Measurements from ENCODE around the gene GAB4.
"Not testable (repeated sequence)": the region's sequence is repeated elsewhere in the genome, so short reads cannot be mapped to it uniquely, and the experiment has no call there.

Gene GAB4

GRCh38 chr22:17035246-17035645 lies 27.2 kb upstream of the GAB4 start:
- DNase-seq (ENCODE audit: low spot score) = no peak
- TF ChIP-seq, protein P1, sequence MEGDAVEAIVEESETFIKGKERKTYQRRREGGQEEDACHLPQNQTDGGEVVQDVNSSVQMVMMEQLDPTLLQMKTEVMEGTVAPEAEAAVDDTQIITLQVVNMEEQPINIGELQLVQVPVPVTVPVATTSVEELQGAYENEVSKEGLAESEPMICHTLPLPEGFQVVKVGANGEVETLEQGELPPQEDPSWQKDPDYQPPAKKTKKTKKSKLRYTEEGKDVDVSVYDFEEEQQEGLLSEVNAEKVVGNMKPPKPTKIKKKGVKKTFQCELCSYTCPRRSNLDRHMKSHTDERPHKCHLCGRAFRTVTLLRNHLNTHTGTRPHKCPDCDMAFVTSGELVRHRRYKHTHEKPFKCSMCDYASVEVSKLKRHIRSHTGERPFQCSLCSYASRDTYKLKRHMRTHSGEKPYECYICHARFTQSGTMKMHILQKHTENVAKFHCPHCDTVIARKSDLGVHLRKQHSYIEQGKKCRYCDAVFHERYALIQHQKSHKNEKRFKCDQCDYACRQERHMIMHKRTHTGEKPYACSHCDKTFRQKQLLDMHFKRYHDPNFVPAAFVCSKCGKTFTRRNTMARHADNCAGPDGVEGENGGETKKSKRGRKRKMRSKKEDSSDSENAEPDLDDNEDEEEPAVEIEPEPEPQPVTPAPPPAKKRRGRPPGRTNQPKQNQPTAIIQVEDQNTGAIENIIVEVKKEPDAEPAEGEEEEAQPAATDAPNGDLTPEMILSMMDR (IDR thresholded peaks at IDR 0.05; ENCODE audit: extremely low read depth, missing control alignments) = no peak

GRCh38 chr22:17034532-17034931 lies 26.5 kb upstream of the GAB4 start:
- not testable (repeated sequence) for DNase-seq (ENCODE audit: low spot score)

DNA sequence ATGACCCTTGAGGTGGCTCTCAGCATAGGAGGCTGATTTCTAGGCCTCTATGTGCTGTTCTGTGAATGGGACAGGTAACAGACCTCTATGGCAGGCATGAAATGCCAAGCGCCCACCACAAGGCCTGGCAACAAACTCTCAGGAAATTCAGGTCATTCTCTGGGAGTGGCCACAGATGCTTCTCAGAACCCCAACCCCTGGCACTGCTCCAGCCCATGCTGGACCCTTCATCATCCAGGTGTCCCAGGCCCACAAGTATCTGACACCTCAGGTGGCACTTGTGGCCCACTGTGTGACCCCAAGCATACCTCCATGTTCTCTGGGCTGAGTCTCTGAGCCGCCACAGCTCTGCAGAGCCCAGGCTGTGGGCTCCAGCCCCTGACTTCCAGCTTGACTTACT lies 24.3 kb upstream of the GAB4 start:
- DNase-seq (ENCODE audit: low spot score) = not testable (repeated sequence)

DNA sequence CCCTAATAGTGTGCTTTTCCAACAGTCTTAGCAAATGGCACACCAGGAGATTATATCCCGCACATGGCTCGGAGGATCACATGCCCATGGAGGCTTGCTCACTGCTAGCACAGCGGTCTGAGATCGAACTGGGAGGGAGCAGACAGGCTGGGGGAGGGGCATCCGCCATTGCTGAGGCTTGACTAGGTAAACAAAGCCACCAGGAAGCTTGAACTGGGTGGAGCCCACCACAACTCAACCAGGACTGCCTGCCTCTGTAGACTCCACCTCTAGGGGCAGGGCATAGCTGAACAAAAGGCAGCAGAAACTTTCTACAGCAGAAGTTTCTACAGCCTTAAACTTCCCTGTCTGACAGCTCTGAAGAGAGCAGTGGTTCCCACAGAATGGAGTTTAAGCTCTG lies 16.4 kb upstream of the GAB4 start:
- DNase-seq (ENCODE audit: low spot score) = not testable (repeated sequence)

- not testable (repeated sequence) for DNase-seq (ENCODE audit: low spot score)
Measured at GRCh38 chr22:17015552-17015951, 7.5 kb upstream of the GAB4 start.

GRCh38 chr22:17014101-17014440 lies 6.0 kb upstream of the GAB4 start:
- DNase-seq (ENCODE audit: low spot score) = not testable (repeated sequence)

GRCh38 chr22:17013396-17014100 lies 5.5 kb upstream of the GAB4 start:
- DNase-seq (ENCODE audit: low spot score) = peak; percentile 4
- TF ChIP-seq, protein P1 (IDR thresholded peaks at IDR 0.05; ENCODE audit: extremely low read depth, missing control alignments) = no peak

DNA sequence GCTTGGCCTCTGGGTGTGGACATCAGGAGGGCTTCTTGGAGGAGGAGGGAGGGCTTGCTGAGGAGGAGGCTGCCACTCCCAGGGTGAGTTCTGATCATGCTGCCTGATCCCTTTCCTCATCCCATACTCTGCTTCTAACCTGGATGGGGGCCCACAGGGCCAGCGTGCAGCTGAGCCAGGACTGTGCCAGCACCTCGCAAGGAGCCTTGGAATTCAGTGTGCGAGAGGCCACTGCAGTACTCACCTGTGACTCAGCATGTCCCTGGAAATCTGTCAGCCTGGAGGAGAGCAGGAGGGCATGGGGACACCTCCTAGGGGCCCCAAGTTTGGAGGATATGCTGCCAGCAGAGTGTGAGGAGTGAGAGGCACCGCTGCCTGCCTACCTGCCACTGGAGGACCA lies 4.2 kb upstream of the GAB4 start:
- TF ChIP-seq, protein P1 (IDR thresholded peaks at IDR 0.05; ENCODE audit: extremely low read depth, missing control alignments) = no peak
- no peak for DNase-seq (ENCODE audit: low spot score)

- DNase-seq (ENCODE audit: low spot score) = no peak
Measured at GRCh38 chr22:17009640-17010291, 1.7 kb upstream of the GAB4 start.

DNA sequence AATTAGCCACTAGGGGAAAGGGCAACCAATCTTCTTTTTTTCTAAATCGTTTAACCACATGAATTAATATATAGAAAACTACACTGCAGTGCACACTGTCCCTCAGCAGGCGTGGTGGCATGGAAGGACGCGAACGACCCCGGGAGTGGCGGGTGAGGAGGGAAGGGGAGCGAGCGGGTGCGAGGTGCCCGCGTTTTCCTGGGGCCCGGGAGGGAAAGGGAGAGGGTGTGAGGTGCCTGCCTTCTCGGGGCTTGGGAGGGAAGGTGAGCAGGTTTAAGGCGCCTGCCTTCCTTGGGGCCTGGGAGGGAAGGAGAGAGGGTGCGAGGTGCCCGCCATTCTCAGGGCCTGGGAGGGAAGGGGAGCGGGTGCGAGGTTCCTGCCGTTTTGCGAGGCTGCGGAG lies 765 bp downstream of the GAB4 start:
- TF ChIP-seq, protein P1 (IDR thresholded peaks at IDR 0.05; ENCODE audit: extremely low read depth, missing control alignments) = no peak
- no peak for DNase-seq (ENCODE audit: low spot score)

More at GRCh38 chr22:17009640-17010291, 1.7 kb upstream of the GAB4 start:
- TF ChIP-seq, protein P1 (IDR thresholded peaks at IDR 0.05; ENCODE audit: extremely low read depth, missing control alignments) = no peak
